A549 (cell line): ENCODE measurements around the gene CGB2.

ENCODE experiments used
- HDAC2 ChIP-seq: fragments of 200-600 bp; sonication (generic); IDR thresholded peaks from 2 replicates; pipeline ENCODE4 v1.6.1; 2016
- JUNB ChIP-seq: fragments of >200 bp; sonication (Bioruptor Twin); formaldehyde crosslinking; IDR thresholded peaks from 2 replicates; pipeline ENCODE4 v1.6.1; 2016
- POLR2A ChIP-seq: IDR thresholded peaks from 2 replicates; pipeline ENCODE4 v1.6.1; 2012; ENCODE audit warnings: mild to moderate bottlenecking, low read length
- RAD21 ChIP-seq, 2 experiments: fragments of >200 bp in 1 of 2; sonication (Bioruptor Twin) in 1 of 2; formaldehyde crosslinking in 1 of 2; IDR thresholded peaks in 1 of 2; conservative IDR thresholded peaks in 1 of 2; 2 replicates in 1 of 2; 3 replicates in 1 of 2; pipeline ENCODE4 v1.6.1; 2012 to 2018; ENCODE audit warnings: inconsistent platforms in 1 of 2
- TF ChIP-seq, protein P1 (sequence below): IDR thresholded peaks from 2 replicates; pipeline ENCODE4 v1.6.1; 2012
- TF ChIP-seq, protein P2 (sequence below): fragments of >200 bp; sonication (Bioruptor Twin); formaldehyde crosslinking; IDR thresholded peaks from 3 replicates; pipeline ENCODE4 v1.5.1; 2016

DNA sequence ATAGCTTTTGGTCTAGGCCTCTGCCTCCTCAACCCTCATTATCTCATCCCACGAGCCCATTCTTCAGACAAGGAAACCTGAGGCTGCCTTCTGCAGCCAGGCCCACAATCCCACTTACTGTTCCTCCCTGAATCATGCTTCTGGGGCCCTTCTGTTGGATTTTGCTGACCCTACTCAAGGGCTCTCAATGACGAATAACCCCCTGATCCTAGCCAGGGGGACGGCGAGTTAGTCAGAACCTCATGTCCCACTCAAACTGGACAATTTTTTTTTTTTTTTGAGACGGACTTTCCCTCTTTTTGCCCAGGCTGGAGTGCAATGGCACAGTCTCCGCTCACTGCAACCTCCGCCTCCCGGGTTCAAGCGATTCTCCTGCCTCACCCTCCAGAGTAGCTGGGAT is 9.6 kb upstream of the CGB2 start:
- TF ChIP-seq, protein P1, sequence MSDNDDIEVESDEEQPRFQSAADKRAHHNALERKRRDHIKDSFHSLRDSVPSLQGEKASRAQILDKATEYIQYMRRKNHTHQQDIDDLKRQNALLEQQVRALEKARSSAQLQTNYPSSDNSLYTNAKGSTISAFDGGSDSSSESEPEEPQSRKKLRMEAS: no peak
- TF ChIP-seq, protein P2, sequence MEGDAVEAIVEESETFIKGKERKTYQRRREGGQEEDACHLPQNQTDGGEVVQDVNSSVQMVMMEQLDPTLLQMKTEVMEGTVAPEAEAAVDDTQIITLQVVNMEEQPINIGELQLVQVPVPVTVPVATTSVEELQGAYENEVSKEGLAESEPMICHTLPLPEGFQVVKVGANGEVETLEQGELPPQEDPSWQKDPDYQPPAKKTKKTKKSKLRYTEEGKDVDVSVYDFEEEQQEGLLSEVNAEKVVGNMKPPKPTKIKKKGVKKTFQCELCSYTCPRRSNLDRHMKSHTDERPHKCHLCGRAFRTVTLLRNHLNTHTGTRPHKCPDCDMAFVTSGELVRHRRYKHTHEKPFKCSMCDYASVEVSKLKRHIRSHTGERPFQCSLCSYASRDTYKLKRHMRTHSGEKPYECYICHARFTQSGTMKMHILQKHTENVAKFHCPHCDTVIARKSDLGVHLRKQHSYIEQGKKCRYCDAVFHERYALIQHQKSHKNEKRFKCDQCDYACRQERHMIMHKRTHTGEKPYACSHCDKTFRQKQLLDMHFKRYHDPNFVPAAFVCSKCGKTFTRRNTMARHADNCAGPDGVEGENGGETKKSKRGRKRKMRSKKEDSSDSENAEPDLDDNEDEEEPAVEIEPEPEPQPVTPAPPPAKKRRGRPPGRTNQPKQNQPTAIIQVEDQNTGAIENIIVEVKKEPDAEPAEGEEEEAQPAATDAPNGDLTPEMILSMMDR: no peak
- TF ChIP-seq POLR2A (no peak), JUNB (no peak), RAD21 (conservative IDR thresholded peaks at IDR 0.05 in 1 of 2, IDR thresholded peaks at IDR 0.05 in 1 of 2) (no peak), HDAC2 (no peak)
